CD14-positive monocyte (primary cell): ENCODE measurements around the gene C10orf71. TPM values are rescaled to one million over a fixed set of nuclear protein-coding genes. Genes with fewer than 3 reads are reported as not detected.

Experiments used
- DNase-seq, 3 donors: peaks; one replicate each; pipeline ENCODE4 v3.0.0-alpha.2; 2011 to 2022
- H2AFZ ChIP-seq: 2 replicates; pipeline ENCODE4 v1.6.0; 2012; ENCODE audit warnings: mild to moderate bottlenecking, low read depth, low read length, inconsistent platforms; ENCODE audit not compliant: insufficient read depth, poor library complexity, severe bottlenecking
- H3K27ac ChIP-seq, 2 donors: 1 replicate in 1 of 2; 2 replicates in 1 of 2; pipeline ENCODE4 v1.5.1; 2012 to 2013; ENCODE audit warnings: low read length in 2 of 2, control low read depth in 1 of 2, inconsistent platforms in 1 of 2, low read depth in 1 of 2, mild to moderate bottlenecking in 1 of 2
- H3K27me3 ChIP-seq, 2 donors: one replicate each; pipeline versions ENCODE4 v1.6.0 to v1.6.1; 2011 to 2013; ENCODE audit warnings: low read length in 2 of 2; ENCODE audit not compliant: control insufficient read depth in 2 of 2, insufficient read depth in 2 of 2
- H3K36me3 ChIP-seq, 2 donors: replicated peaks in 1 of 2; 1 replicate in 1 of 2; 2 replicates in 1 of 2; pipeline versions ENCODE4 v1.5.1 to v1.6.1; 2012 to 2013; ENCODE audit warnings: low read length in 2 of 2, control low read depth in 1 of 2, inconsistent platforms in 1 of 2, mild to moderate bottlenecking in 1 of 2; ENCODE audit not compliant: insufficient read depth in 2 of 2, control insufficient read depth in 1 of 2
- H3K4me1 ChIP-seq, 2 donors: 1 replicate in 1 of 2; 2 replicates in 1 of 2; pipeline versions ENCODE4 v1.5.1 to v1.6.1; 2012 to 2013; ENCODE audit warnings: low read length in 2 of 2, control low read depth in 1 of 2, inconsistent platforms in 1 of 2, mild to moderate bottlenecking in 1 of 2, moderate library complexity in 1 of 2; ENCODE audit not compliant: insufficient read depth in 2 of 2, control insufficient read depth in 1 of 2
- H3K4me2 ChIP-seq: replicated peaks from 2 replicates; pipeline ENCODE3; 2012; ENCODE audit warnings: low read length, moderate library complexity, mild to moderate bottlenecking; ENCODE audit not compliant: poor library complexity, severe bottlenecking; ENCODE audit errors: extremely low read depth
- H3K4me3 ChIP-seq, 3 experiments: fragments of 200-600 bp in 1 of 3; sonication (generic) in 1 of 3; replicated peaks in 1 of 3; 1 replicate in 2 of 3; 2 replicates in 1 of 3; pipeline ENCODE4 v1.5.1; 2011 to 2013; ENCODE audit warnings: low read length in 3 of 3, mild to moderate bottlenecking in 3 of 3, control low read depth in 2 of 3, low read depth in 2 of 3, inconsistent platforms in 1 of 3, moderate library complexity in 1 of 3
- H3K79me2 ChIP-seq: 2 replicates; pipeline ENCODE4 v1.6.0; 2012; ENCODE audit warnings: mild to moderate bottlenecking, control low read depth, inconsistent platforms, low read length, moderate library complexity; ENCODE audit not compliant: insufficient read depth
- H3K9ac ChIP-seq: 2 replicates; pipeline ENCODE4 v1.6.0; 2017; ENCODE audit warnings: low read length, mild to moderate bottlenecking; ENCODE audit not compliant: insufficient read depth, poor library complexity, severe bottlenecking
- H3K9me3 ChIP-seq, 2 donors: replicated peaks in 1 of 2; 1 replicate in 1 of 2; 2 replicates in 1 of 2; pipeline versions ENCODE4 v1.5.1 to v1.6.1; 2012 to 2013; ENCODE audit warnings: low read length in 2 of 2, control low read depth in 1 of 2; ENCODE audit not compliant: control insufficient read depth in 1 of 2, insufficient read depth in 1 of 2
- H4K20me1 ChIP-seq: 2 replicates; pipeline ENCODE4 v1.6.0; 2012; ENCODE audit warnings: mild to moderate bottlenecking, low read length, control low read depth, moderate library complexity; ENCODE audit not compliant: insufficient read depth
- H3K27ac Mint-ChIP-seq, 7 donors: one replicate each; pipeline ENCODE4 v1.8.0; 2020; ENCODE audit warnings: mild to moderate bottlenecking in 7 of 7, mixed read lengths in 7 of 7, moderate library complexity in 6 of 7, inconsistent platforms in 2 of 7
- H3K27me3 Mint-ChIP-seq, 3 donors: one replicate each; pipeline ENCODE4 v1.8.0; 2021 to 2022; ENCODE audit warnings: low read depth in 3 of 3, mild to moderate bottlenecking in 3 of 3, mixed read lengths in 3 of 3, moderate library complexity in 3 of 3, inconsistent platforms in 1 of 3
- H3K36me3 Mint-ChIP-seq, 2 donors: one replicate each; pipeline ENCODE4 v1.8.0; 2020; ENCODE audit warnings: mixed read lengths in 2 of 2, inconsistent platforms in 1 of 2, mild to moderate bottlenecking in 1 of 2
- H3K4me1 Mint-ChIP-seq: one replicate; pipeline ENCODE4 v1.8.0; 2020; ENCODE audit warnings: mild to moderate bottlenecking, mixed read lengths
- H3K4me3 Mint-ChIP-seq, 2 donors: one replicate each; pipeline ENCODE4 v1.8.0; 2020; ENCODE audit warnings: mild to moderate bottlenecking in 2 of 2, mixed read lengths in 2 of 2, moderate library complexity in 1 of 2
- H3K9me3 Mint-ChIP-seq, 7 donors: one replicate each; pipeline ENCODE4 v1.8.0; 2020 to 2022; ENCODE audit warnings: mixed read lengths in 7 of 7, mild to moderate bottlenecking in 6 of 7, moderate library complexity in 6 of 7, inconsistent platforms in 2 of 7
- WGBS: methylation state at CpG from one replicate; pipeline ENCODE4 v1.1.5; 2013; ENCODE audit warnings: missing lambda C conversion rate; ENCODE audit not compliant: insufficient coverage; 5-methylcytosine and 5-hydroxymethylcytosine counted together
- intact Hi-C, 2 donors: fragments of 100-400 bp; cut with micrococcal nuclease; formaldehyde crosslinking; loops; one replicate each; pipeline versions ENCODE4 v1.15.0 to v1.15.1; 2023
- polyA plus RNA-seq, 3 donors: library from polyadenylated mRNA; depleted of rRNA in 1 of 3; unstranded in 2 of 3; stranded (reverse) in 1 of 3; fragments of 300-500 nt in 2 of 3; fragments of >200 nt in 1 of 3; fragmentation: Illumina TruSeq in 2 of 3; gene quantifications; 1 replicate in 2 of 3; 2 replicates in 1 of 3; pipeline ENCODE4 v1.2.3, GENCODE V29; 2012 to 2021
- TF ChIP-seq, protein P1 (sequence below): fragments of 200-600 bp; IDR thresholded peaks from one replicate; pipeline ENCODE4 v1.8.0; 2022; ENCODE audit warnings: antibody characterized with exemption, mild to moderate bottlenecking

Gene C10orf71
- polyA plus RNA-seq, 3 donors, result not detected

DNA sequence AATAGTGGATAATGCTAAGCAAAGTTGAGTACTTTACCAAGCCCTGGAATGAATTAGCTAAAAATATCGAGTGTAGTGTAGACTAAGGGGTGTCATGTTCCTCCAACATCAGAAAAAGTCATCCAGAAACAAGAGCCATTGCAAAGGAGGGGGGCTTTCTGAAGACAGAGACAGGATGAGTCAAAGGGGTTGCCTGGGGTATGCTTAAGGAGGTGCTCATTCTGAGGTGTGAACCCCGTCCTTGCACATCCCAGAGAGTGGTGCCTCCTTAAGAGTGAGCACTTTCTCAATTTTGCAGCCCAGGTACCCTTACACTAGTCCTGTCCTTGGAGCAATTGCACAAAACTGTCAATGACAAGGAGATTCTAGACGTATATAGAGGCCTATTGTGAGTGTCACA, 43.1 kb upstream of the C10orf71 start:
- H3K27me3 ChIP-seq, result no peaks in the 10 kb centered on the region
- no peak overlapping the region for H3K9ac ChIP-seq
- peaks cover 28 to 34% of the 10 kb centered on the region in 2 donors for H3K4me1 ChIP-seq
- intact Hi-C loops, result no loop called here
- no peaks in the 10 kb centered on the region for H3K9me3 ChIP-seq
- no peak overlapping the region for H3K4me3 ChIP-seq
- no peaks in the 10 kb centered on the region for H3K79me2 ChIP-seq
- peaks cover 0 to 5% (median 0%) of the 10 kb centered on the region in 7 donors for H3K9me3 Mint-ChIP-seq
- no peak overlapping the region for H2AFZ ChIP-seq
- peaks cover 0 to 2% (median 0%) of the 10 kb centered on the region in 3 donors for H3K27me3 Mint-ChIP-seq
- H3K4me2 ChIP-seq, result no peak overlapping the region
- no peaks in the 10 kb centered on the region for H3K36me3 Mint-ChIP-seq
- H3K27ac Mint-ChIP-seq, result peak overlapping the region in 3 of 7 donors; percentile 4 to 58 (median 27)
- no peaks in the 10 kb centered on the region for H3K36me3 ChIP-seq
- no peak for DNase-seq
- TF ChIP-seq, protein P1, sequence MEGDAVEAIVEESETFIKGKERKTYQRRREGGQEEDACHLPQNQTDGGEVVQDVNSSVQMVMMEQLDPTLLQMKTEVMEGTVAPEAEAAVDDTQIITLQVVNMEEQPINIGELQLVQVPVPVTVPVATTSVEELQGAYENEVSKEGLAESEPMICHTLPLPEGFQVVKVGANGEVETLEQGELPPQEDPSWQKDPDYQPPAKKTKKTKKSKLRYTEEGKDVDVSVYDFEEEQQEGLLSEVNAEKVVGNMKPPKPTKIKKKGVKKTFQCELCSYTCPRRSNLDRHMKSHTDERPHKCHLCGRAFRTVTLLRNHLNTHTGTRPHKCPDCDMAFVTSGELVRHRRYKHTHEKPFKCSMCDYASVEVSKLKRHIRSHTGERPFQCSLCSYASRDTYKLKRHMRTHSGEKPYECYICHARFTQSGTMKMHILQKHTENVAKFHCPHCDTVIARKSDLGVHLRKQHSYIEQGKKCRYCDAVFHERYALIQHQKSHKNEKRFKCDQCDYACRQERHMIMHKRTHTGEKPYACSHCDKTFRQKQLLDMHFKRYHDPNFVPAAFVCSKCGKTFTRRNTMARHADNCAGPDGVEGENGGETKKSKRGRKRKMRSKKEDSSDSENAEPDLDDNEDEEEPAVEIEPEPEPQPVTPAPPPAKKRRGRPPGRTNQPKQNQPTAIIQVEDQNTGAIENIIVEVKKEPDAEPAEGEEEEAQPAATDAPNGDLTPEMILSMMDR, result no peak
- no peak overlapping the region for H3K27ac ChIP-seq
- WGBS, result no CpG with 5 or more reads among the region's 3 CpGs
- peaks cover 21% of the 10 kb centered on the region for H3K4me1 Mint-ChIP-seq
- no peaks in the 10 kb centered on the region for H4K20me1 ChIP-seq
- H3K4me3 Mint-ChIP-seq, result no peak overlapping the region

DNA sequence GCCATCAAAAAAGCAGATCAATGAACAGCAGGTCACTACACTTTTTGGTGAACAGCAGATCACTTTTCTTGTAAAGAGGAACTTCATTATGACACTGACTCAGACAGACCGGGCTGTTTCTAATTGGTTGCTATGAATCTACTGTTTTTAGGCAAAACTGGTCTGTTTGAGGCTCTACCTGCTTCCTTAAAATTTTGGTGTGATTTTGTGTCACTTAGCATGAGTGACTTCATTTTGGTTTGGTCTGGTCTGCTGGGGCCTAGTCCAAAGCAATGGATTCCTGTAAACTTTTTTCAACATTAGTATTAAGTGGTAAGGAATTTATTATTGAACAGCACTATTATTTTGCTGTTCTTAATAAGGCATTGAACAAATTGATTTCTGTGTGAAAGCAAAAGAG, 41.8 kb upstream of the C10orf71 start:
- DNase-seq, result peak; percentile 77 to 90 (median 89)
- TF ChIP-seq, protein P1, result no peak
- H3K27me3 ChIP-seq, result no peaks in the 10 kb centered on the region
- Mint-ChIP-seq H3K27me3 (peaks cover 0 to 2% (median 0%) of the 10 kb centered on the region in 3 donors), H3K4me1 (peaks cover 21% of the 10 kb centered on the region), H3K4me3 (no peak overlapping the region), H3K27ac (peak overlapping the region; percentile 20 to 75 (median 64)), H3K9me3 (peaks cover 0 to 5% (median 0%) of the 10 kb centered on the region in 7 donors), H3K36me3 (no peaks in the 10 kb centered on the region)
- H3K4me1 ChIP-seq, result peaks cover 28 to 34% of the 10 kb centered on the region in 2 donors
- H3K27ac ChIP-seq, result peak overlapping the region in 1 of 2 donors; percentile 39
- no peak overlapping the region for H3K4me2 ChIP-seq
- H2AFZ ChIP-seq, result no peak overlapping the region
- H3K36me3 ChIP-seq, result no peaks in the 10 kb centered on the region
- 0% methylated on average over 1 of the region's 1 CpG for WGBS
- intact Hi-C loops, result no loop called here
- H4K20me1 ChIP-seq, result no peaks in the 10 kb centered on the region
- H3K79me2 ChIP-seq, result no peaks in the 10 kb centered on the region
- H3K9ac ChIP-seq, result no peak overlapping the region
- H3K4me3 ChIP-seq, result no peak overlapping the region
- H3K9me3 ChIP-seq, result no peaks in the 10 kb centered on the region
